GM12892 (cell line): Measurements from ENCODE around the gene TIAM1.

Experiments used
- POLR2A ChIP-seq: IDR thresholded peaks from 2 replicates; pipeline ENCODE4 v1.6.1; 2011; ENCODE audit warnings: low read depth, low read length, control low read depth
- POLR2AphosphoS5 ChIP-seq: IDR thresholded peaks from 2 replicates; pipeline ENCODE4 v1.6.1; 2011; ENCODE audit warnings: low read depth, low read length, control low read depth
- TAF1 ChIP-seq: IDR thresholded peaks from 2 replicates; pipeline ENCODE4 v1.6.1; 2011; ENCODE audit warnings: low read depth, mild to moderate bottlenecking, control low read depth, low read length, borderline replicate concordance

GRCh38 chr21:31295676-31296075 is 48.4 kb downstream of the TIAM1 start:
- no peak for TF ChIP-seq POLR2AphosphoS5
- TF ChIP-seq POLR2A, result no peak
- TF ChIP-seq TAF1, result no peak
